HCT116 (cell line): ENCODE data around the gene CAPNS1.

Experiments used
- EGR1 ChIP-seq: IDR thresholded peaks from 2 replicates; pipeline ENCODE4 v1.6.1; 2012; ENCODE audit warnings: low read depth
- EZH2phosphoT487 ChIP-seq: fragments of 200-600 bp; IDR thresholded peaks from 2 replicates; pipeline ENCODE4 v1.6.1; 2018; ENCODE audit warnings: antibody characterized with exemption, borderline replicate concordance
- FOSL1 ChIP-seq: IDR thresholded peaks from 2 replicates; pipeline ENCODE4 v1.6.1; 2012; ENCODE audit warnings: low read depth
- JUND ChIP-seq: IDR thresholded peaks from 2 replicates; pipeline ENCODE4 v1.6.1; 2012
- POLR2A ChIP-seq: IDR thresholded peaks from 2 replicates; pipeline ENCODE4 v1.7.0; 2011; ENCODE audit warnings: borderline replicate concordance; ENCODE audit not compliant: insufficient read depth, insufficient read length; ENCODE audit errors: extremely low read depth
- POLR2AphosphoS5 ChIP-seq: IDR thresholded peaks from 2 replicates; pipeline ENCODE4 v1.6.1; 2011; ENCODE audit warnings: mild to moderate bottlenecking, low read depth, low read length, moderate library complexity
- RAD21 ChIP-seq: IDR thresholded peaks from 2 replicates; pipeline ENCODE4 v1.6.1; 2012; ENCODE audit warnings: low read depth, mild to moderate bottlenecking
- ZNF274 ChIP-seq: fragments of 200-500 bp; sonication (Bioruptor generic); IDR thresholded peaks from 2 replicates; pipeline ENCODE4 v1.6.1; 2014; ENCODE audit warnings: mild to moderate bottlenecking, low read depth, low read length, inconsistent platforms
- TF ChIP-seq, protein P1 (sequence below), 3 experiments: fragments of 200-600 bp in 1 of 3; sonication (generic) in 1 of 3; IDR thresholded peaks in 2 of 3; conservative IDR thresholded peaks in 1 of 3; 2 replicates each; pipeline ENCODE4 v1.5.1; 2012 to 2017; ENCODE audit warnings: low read depth in 2 of 3, low read length in 2 of 3, antibody characterized with exemption in 1 of 3, borderline replicate concordance in 1 of 3, control low read depth in 1 of 3, mild to moderate bottlenecking in 1 of 3, mixed read lengths in 1 of 3, mixed run types in 1 of 3, moderate library complexity in 1 of 3; ENCODE audit not compliant: insufficient read depth in 1 of 3
- TF ChIP-seq, protein P2 (sequence below): IDR thresholded peaks from 2 replicates; pipeline ENCODE4 v1.6.1; 2011; ENCODE audit warnings: mild to moderate bottlenecking, low read length, moderate library complexity; ENCODE audit not compliant: insufficient replicate concordance; ENCODE audit errors: extremely low read depth

DNA sequence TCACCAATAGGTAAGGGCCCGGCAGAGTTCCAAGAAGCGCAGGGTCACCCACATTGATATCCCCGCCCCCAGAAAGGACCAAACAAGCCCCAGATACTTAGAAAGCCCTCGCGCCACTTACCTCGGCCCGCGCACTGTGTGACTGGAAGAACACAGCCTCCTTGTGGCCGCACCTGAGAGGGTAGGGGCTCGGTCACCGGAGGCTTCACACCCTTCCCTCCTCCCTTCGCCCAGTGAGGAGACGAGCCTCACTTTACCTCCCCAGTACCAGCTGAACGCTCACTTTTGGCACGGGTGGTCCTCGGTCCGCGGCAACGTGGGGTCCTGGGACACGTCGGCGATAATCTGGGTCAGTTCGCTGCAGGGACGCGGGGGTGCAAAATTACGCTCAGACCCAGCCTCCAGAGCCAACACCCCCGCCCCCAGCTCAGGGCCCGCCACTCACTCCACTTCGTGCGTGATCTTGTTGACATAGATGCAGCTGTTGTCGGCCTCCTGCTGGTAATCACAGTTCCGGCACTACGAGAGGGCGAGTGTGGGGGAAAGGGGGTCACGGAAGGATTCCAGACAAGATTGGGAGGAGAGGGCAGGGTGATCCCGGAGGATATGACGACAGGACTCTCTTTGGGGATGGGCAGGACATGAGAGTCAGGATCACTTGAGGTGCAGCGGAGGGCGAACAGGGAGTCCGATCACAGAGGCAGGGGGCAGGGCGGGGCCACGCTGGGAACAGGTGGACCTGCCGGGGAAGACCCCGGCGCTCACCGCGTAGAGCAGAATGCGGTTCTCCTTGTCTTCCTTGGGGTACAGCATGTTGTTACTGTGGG lies 25.8 kb upstream of the CAPNS1 start:
- TF ChIP-seq EZH2phosphoT487 (no peak), ZNF274 (no peak), RAD21 (no peak; the same call in 1 of the 2 replicates), JUND (no peak), EGR1 (no peak), POLR2A (no peak), POLR2AphosphoS5 (no peak), FOSL1 (no peak)
- TF ChIP-seq, protein P1, sequence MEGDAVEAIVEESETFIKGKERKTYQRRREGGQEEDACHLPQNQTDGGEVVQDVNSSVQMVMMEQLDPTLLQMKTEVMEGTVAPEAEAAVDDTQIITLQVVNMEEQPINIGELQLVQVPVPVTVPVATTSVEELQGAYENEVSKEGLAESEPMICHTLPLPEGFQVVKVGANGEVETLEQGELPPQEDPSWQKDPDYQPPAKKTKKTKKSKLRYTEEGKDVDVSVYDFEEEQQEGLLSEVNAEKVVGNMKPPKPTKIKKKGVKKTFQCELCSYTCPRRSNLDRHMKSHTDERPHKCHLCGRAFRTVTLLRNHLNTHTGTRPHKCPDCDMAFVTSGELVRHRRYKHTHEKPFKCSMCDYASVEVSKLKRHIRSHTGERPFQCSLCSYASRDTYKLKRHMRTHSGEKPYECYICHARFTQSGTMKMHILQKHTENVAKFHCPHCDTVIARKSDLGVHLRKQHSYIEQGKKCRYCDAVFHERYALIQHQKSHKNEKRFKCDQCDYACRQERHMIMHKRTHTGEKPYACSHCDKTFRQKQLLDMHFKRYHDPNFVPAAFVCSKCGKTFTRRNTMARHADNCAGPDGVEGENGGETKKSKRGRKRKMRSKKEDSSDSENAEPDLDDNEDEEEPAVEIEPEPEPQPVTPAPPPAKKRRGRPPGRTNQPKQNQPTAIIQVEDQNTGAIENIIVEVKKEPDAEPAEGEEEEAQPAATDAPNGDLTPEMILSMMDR (IDR thresholded peaks at IDR 0.05 in 2 of 3, conservative IDR thresholded peaks at IDR 0.05 in 1 of 3; ENCODE audit: borderline replicate concordance in 1 of 3, insufficient read depth in 1 of 3, low read depth in 2 of 3, low read length in 2 of 3), result peak in 2 of 3 experiments; percentile 5 to 15; a peak in 2 of 6 replicates
- TF ChIP-seq, protein P2, sequence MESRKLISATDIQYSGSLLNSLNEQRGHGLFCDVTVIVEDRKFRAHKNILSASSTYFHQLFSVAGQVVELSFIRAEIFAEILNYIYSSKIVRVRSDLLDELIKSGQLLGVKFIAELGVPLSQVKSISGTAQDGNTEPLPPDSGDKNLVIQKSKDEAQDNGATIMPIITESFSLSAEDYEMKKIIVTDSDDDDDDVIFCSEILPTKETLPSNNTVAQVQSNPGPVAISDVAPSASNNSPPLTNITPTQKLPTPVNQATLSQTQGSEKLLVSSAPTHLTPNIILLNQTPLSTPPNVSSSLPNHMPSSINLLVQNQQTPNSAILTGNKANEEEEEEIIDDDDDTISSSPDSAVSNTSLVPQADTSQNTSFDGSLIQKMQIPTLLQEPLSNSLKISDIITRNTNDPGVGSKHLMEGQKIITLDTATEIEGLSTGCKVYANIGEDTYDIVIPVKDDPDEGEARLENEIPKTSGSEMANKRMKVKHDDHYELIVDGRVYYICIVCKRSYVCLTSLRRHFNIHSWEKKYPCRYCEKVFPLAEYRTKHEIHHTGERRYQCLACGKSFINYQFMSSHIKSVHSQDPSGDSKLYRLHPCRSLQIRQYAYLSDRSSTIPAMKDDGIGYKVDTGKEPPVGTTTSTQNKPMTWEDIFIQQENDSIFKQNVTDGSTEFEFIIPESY, result no peak
